GM21515 (cell line): Measurements from ENCODE around the gene ARHGEF7.
"Not testable (repeated sequence)": the region's sequence is repeated elsewhere in the genome, so short reads cannot be mapped to it uniquely, and the experiment has no call there.

ENCODE experiments used
- ATAC-seq: cut with Tn5 transposase; IDR thresholded peaks from one replicate; pipeline ENCODE4 v1.9.1; 2021; ENCODE audit not compliant: unreplicated experiment

ARHGEF7 gene

GRCh38 chr13:111245576-111246384 is 130.7 kb downstream of the ARHGEF7 start:
- ATAC-seq: no peak

GRCh38 chr13:111247552-111247951 is 132.4 kb downstream of the ARHGEF7 start:
- no peak for ATAC-seq

DNA sequence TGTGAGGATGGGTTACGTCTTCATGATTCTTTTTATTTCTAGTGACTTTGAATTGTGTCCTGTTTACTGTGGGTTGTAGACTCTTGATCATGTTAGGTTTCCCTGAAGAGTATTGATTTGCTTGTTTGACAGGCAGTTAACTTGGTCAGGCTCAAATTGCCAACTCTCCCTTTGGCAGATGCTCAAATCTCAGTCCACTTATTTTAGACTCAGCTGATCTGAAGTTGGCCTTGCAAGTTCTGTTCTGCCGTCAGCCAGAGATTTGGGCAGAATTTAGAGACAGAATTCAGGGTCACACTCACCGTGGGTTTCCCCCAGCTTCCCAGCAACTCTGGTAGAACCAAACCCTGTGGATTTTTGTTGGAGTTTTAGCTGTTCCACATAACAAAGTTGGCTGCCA is 133.7 kb downstream of the ARHGEF7 start:
- ATAC-seq: no peak

DNA sequence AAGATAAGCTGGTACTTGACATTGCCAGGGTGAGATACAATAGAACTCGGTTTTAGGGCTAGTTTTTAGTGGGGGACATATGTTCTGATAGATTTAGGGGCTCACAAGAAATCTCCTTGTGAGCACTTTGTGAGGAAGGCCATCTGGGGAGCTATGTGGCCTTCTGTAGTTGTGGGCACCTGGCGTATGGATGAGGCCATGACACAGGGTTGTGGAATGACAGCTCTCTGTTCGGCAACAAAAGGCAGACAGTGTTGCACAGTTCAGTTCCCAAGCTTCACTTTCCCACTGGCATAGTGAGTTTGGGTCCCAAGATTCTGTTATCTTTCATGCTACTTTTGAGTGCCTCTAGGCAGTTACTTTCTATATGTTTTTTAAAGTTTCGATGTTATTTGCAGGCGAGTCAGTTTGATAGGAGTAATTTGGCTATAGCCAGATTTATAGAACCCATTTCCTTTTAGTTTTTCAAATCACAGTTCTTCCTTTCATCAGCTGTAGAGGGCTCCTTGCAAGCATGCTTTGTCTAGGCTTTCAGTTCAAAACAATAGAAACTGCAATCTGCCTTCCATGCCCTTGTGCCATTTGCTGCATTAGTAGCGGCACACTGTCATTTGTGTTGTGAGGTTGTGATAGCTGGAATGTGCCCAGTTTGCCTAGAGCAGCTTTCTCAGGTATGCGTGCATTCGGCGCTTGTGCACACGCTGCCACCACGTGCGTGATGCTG is 134.7 kb downstream of the ARHGEF7 start:
- ATAC-seq: no peak

- no peak for ATAC-seq
Observed at GRCh38 chr13:111251646-111252445, 136.7 kb downstream of the ARHGEF7 start.

- ATAC-seq: no peak
Observed at GRCh38 chr13:111252446-111253364, 137.6 kb downstream of the ARHGEF7 start.

GRCh38 chr13:111253365-111253872 is 138.3 kb downstream of the ARHGEF7 start:
- ATAC-seq: no peak

- ATAC-seq: no peak
Observed at GRCh38 chr13:111255228-111255790, 140.2 kb downstream of the ARHGEF7 start.

- ATAC-seq: no peak
Observed at GRCh38 chr13:111256458-111256857, 141.3 kb downstream of the ARHGEF7 start.

DNA sequence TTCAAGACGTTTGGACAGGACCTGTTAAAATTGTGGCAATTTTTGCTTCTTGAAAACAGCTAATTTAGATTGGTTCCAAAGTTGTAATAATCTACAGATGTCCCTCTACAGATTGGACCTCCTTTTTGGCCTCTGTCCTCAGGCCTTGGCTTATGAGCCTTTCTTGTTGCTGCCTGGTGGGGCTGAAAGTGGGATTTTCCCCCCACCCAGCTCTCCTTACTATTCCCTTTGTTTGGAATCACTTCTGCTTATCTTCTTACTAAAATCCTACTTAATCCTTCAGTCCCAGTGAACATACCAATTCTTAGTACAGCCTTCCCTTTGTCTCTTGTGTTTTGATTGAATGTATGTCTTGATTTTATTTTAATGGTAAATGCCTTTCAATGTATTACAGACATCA is 141.8 kb downstream of the ARHGEF7 start:
- ATAC-seq: no peak

- not testable (repeated sequence) for ATAC-seq
Observed at GRCh38 chr13:111257899-111258298, 142.8 kb downstream of the ARHGEF7 start.

DNA sequence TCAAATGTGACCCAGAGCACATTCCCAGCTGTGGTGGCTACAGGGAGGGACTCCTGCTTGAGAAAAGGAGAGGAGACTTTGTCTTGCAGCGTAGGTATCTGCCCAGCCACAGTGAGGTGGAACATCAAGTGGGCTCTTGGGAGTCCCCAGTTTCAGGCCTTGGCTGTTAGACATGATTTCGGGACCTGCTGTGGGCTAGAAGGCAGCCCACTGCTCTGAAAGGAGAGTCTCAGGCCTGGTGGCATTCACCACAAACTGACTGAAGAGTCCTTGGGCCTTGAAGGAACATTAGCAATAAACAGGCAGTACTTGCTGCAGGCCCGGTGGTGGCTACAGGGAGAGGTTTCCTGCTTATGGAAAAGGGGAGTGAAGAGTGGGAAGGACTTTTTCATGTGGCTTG is 143.5 kb downstream of the ARHGEF7 start:
- no peak for ATAC-seq

GRCh38 chr13:111259058-111259457 is 143.9 kb downstream of the ARHGEF7 start:
- no peak for ATAC-seq

GRCh38 chr13:111261326-111261725 is 146.2 kb downstream of the ARHGEF7 start:
- no peak for ATAC-seq

DNA sequence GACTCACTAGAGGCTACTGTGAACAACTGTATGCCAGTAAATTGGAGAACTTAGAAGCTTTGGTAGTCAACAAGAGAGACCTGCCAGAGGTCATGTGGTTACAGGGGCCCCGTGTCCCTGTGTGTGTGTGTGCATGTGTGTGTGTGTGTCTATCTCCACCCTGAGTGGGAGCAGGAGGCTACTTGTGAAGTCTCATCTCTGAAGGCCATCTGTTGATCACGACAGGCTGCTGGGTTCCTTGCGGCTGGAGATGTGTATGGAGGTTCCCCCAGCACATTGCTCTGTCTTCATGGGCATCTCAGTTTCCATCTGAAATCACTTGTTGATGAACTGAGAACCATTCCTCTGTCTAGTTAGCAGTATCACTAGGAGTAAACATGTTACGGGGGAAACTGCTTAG is 147.2 kb downstream of the ARHGEF7 start:
- no peak for ATAC-seq

DNA sequence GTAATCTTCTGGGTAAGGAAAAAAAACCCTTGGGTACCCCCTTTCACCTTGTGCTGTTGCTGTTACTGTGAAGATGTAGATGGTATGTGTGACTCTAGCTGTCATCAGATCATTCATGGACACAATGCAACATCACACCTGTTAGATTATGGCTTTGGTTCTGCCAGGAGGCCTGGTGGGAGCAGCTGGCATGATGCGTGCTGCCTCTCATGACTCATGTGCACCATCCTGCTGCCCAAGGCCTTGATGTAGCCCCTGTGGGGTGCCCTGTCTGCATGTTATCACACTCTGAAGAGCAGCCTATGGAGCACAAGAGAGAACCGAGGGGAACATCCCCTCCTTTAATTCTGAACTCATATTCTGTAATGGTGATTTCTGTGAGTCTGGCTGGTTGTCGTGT is 147.6 kb downstream of the ARHGEF7 start:
- ATAC-seq: no peak

GRCh38 chr13:111263566-111263965 is 148.5 kb downstream of the ARHGEF7 start:
- no peak for ATAC-seq

GRCh38 chr13:111265006-111265700 is 150.0 kb downstream of the ARHGEF7 start:
- ATAC-seq: no peak

DNA sequence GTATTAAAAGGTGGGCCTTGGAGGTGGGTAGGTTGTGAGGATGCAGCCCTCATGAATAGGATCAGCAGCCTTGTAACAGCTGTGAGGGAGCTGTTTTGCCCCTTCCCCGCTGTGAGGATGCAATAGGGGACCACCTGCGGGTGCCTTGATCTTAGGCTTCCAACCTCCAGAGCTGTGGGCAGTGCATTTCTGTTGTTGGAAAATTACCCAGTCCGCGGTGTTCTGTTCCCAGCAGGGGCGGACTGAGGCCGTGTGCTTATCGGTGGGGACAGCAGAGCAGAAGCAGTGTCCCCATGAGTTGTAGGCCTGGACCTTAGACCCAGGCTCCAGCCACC is 150.6 kb downstream of the ARHGEF7 start:
- no peak for ATAC-seq
